Globus pallidus (tissue), 1 donor: Measurements from ENCODE around the gene PTPRD.

Experiments used
- DNase-seq: peaks from one replicate; pipeline ENCODE4 v3.0.0-alpha.2; 2015; ENCODE audit warnings: low spot score

Gene PTPRD

GRCh38 chr9:8331507-8332330, 2281.1 kb downstream of the PTPRD start:
- DNase-seq: no peak

GRCh38 chr9:8329561-8330283, 2283.1 kb downstream of the PTPRD start:
- DNase-seq: no peak

- no peak for DNase-seq
Observed at GRCh38 chr9:8315211-8315610, 2297.6 kb downstream of the PTPRD start.

GRCh38 chr9:8309258-8309657, 2303.5 kb downstream of the PTPRD start:
- no peak for DNase-seq

- DNase-seq: no peak
Observed at GRCh38 chr9:8304720-8305119, 2308.1 kb downstream of the PTPRD start.

GRCh38 chr9:8301296-8301695, 2311.5 kb downstream of the PTPRD start:
- no peak for DNase-seq

- DNase-seq: no peak
Observed at GRCh38 chr9:8297047-8297446, 2315.8 kb downstream of the PTPRD start.

GRCh38 chr9:8292657-8293056, 2320.1 kb downstream of the PTPRD start:
- no peak for DNase-seq

- DNase-seq: no peak
Observed at GRCh38 chr9:8289681-8290080, 2323.1 kb downstream of the PTPRD start.

GRCh38 chr9:8287970-8288369, 2324.8 kb downstream of the PTPRD start:
- DNase-seq: no peak

- DNase-seq: no peak
Observed at GRCh38 chr9:8287501-8287900, 2325.3 kb downstream of the PTPRD start.

- no peak for DNase-seq
Observed at GRCh38 chr9:8284884-8285283, 2327.9 kb downstream of the PTPRD start.

GRCh38 chr9:8282535-8282934, 2330.3 kb downstream of the PTPRD start:
- DNase-seq: no peak

GRCh38 chr9:8280811-8281210, 2332.0 kb downstream of the PTPRD start:
- no peak for DNase-seq

GRCh38 chr9:8278048-8278447, 2334.8 kb downstream of the PTPRD start:
- DNase-seq: no peak

- no peak for DNase-seq
Observed at GRCh38 chr9:8270235-8270634, 2342.6 kb downstream of the PTPRD start.

- DNase-seq: no peak
Observed at GRCh38 chr9:8268881-8269280, 2343.9 kb downstream of the PTPRD start.

GRCh38 chr9:8268216-8268878, 2344.5 kb downstream of the PTPRD start:
- no peak for DNase-seq

GRCh38 chr9:8267636-8268035, 2345.2 kb downstream of the PTPRD start:
- no peak for DNase-seq

- DNase-seq: no peak
Observed at GRCh38 chr9:8266861-8267260, 2345.9 kb downstream of the PTPRD start.

- DNase-seq: no peak
Observed at GRCh38 chr9:8265281-8265680, 2347.5 kb downstream of the PTPRD start.
